H9 (cell line): Measurements from ENCODE around the gene NAGK. TPM values are rescaled to one million over a fixed set of nuclear protein-coding genes. Genes with fewer than 3 reads are reported as not detected.

ENCODE experiments used
- DNase-seq: peaks from one replicate; pipeline ENCODE4 v3.0.0-alpha.2; 2017
- H2AFZ ChIP-seq: one replicate; pipeline ENCODE4 v1.6.1; 2013; ENCODE audit warnings: mild to moderate bottlenecking, low read length, control low read depth, moderate library complexity
- H2AK5ac ChIP-seq: 2 replicates; pipeline ENCODE4 v1.6.1; 2013; ENCODE audit warnings: low read length, control low read depth, mixed read lengths; ENCODE audit not compliant: insufficient read length
- H2BK120ac ChIP-seq: one replicate; pipeline ENCODE4 v1.6.1; 2013; ENCODE audit warnings: low read depth, mild to moderate bottlenecking, low read length, control low read depth, inconsistent platforms; ENCODE audit not compliant: poor library complexity, severe bottlenecking
- H2BK12ac ChIP-seq: 2 replicates; pipeline ENCODE4 v1.6.1; 2013; ENCODE audit warnings: low read length, control low read depth, mixed read lengths, low read depth; ENCODE audit not compliant: insufficient read length
- H2BK15ac ChIP-seq: 2 replicates; pipeline ENCODE4 v1.6.1; 2013; ENCODE audit warnings: low read depth, low read length, control low read depth
- H2BK20ac ChIP-seq: one replicate; pipeline ENCODE4 v1.6.1; 2013; ENCODE audit warnings: low read depth, mild to moderate bottlenecking, low read length, control low read depth, inconsistent platforms; ENCODE audit not compliant: poor library complexity, severe bottlenecking
- H2BK5ac ChIP-seq: 2 replicates; pipeline ENCODE4 v1.6.1; 2013; ENCODE audit warnings: low read length, control low read depth, mixed read lengths; ENCODE audit not compliant: insufficient read length
- H3K14ac ChIP-seq: 2 replicates; pipeline ENCODE4 v1.6.1; 2013; ENCODE audit warnings: low read length, control low read depth; ENCODE audit not compliant: insufficient read depth
- H3K18ac ChIP-seq: 2 replicates; pipeline ENCODE4 v1.6.1; 2013; ENCODE audit warnings: low read depth, mild to moderate bottlenecking, mixed read lengths, low read length, control low read depth; ENCODE audit not compliant: insufficient read length
- H3K23ac ChIP-seq: 2 replicates; pipeline ENCODE4 v1.6.1; 2013; ENCODE audit warnings: low read length, control low read depth, mixed read lengths, low read depth; ENCODE audit not compliant: insufficient read length
- H3K23me2 ChIP-seq: 2 replicates; pipeline ENCODE4 v1.6.1; 2013; ENCODE audit warnings: low read depth, mild to moderate bottlenecking, mixed read lengths, low read length, control low read depth; ENCODE audit not compliant: insufficient read length, poor library complexity, severe bottlenecking
- H3K27ac ChIP-seq: 2 replicates; pipeline ENCODE4 v1.5.1; 2013; ENCODE audit warnings: low read length, control low read depth, mixed read lengths, low read depth; ENCODE audit not compliant: insufficient read length
- H3K27me3 ChIP-seq: 2 replicates; pipeline ENCODE4 v1.6.1; 2013; ENCODE audit warnings: low read length, control low read depth, inconsistent platforms; ENCODE audit not compliant: insufficient read depth
- H3K4ac ChIP-seq: 2 replicates; pipeline ENCODE4 v1.6.1; 2013; ENCODE audit warnings: low read depth, mild to moderate bottlenecking, control low read depth, inconsistent platforms, low read length, moderate library complexity
- H3K4me1 ChIP-seq: 2 replicates; pipeline ENCODE4 v1.6.1; 2013; ENCODE audit warnings: low read length, control low read depth, inconsistent platforms; ENCODE audit not compliant: insufficient read depth
- H3K4me2 ChIP-seq: 2 replicates; pipeline ENCODE4 v1.6.1; 2013; ENCODE audit warnings: low read length, control low read depth, mixed read lengths; ENCODE audit not compliant: insufficient read length, insufficient read depth
- H3K56ac ChIP-seq: 2 replicates; pipeline ENCODE4 v1.6.1; 2013; ENCODE audit warnings: low read depth, mild to moderate bottlenecking, mixed read lengths, low read length, control low read depth; ENCODE audit not compliant: insufficient read length
- H3K79me1 ChIP-seq: 2 replicates; pipeline ENCODE4 v1.6.1; 2013; ENCODE audit warnings: low read depth, mild to moderate bottlenecking, moderate library complexity, low read length, control low read depth, inconsistent platforms; ENCODE audit not compliant: insufficient read depth, poor library complexity, severe bottlenecking
- H3K79me2 ChIP-seq: 2 replicates; pipeline ENCODE4 v1.6.1; 2013; ENCODE audit warnings: low read length, control low read depth, inconsistent platforms; ENCODE audit not compliant: insufficient read depth
- H3K9ac ChIP-seq: 2 replicates; pipeline ENCODE4 v1.6.1; 2013; ENCODE audit warnings: low read length, control low read depth, mixed read lengths; ENCODE audit not compliant: insufficient read length; ENCODE audit errors: extremely low read depth
- H3K9me3 ChIP-seq: one replicate; pipeline ENCODE4 v1.6.1; 2013; ENCODE audit warnings: low read depth, low read length, inconsistent platforms; ENCODE audit not compliant: control insufficient read depth
- H3T11ph ChIP-seq: one replicate; pipeline ENCODE4 v1.6.1; 2013; ENCODE audit warnings: mild to moderate bottlenecking, low read length, control low read depth, inconsistent platforms
- H4K20me1 ChIP-seq: one replicate; pipeline ENCODE4 v1.6.1; 2013; ENCODE audit not compliant: control insufficient read depth, insufficient read length, insufficient read depth
- H4K5ac ChIP-seq: 2 replicates; pipeline ENCODE4 v1.6.1; 2013; ENCODE audit warnings: low read depth, mild to moderate bottlenecking, mixed read lengths, low read length, control low read depth; ENCODE audit not compliant: insufficient read length
- H4K8ac ChIP-seq: replicated peaks from 2 replicates; pipeline ENCODE4 v1.6.1; 2013; ENCODE audit warnings: low read length, control low read depth, mixed read lengths, low read depth; ENCODE audit not compliant: insufficient read length
- H4K91ac ChIP-seq: 2 replicates; pipeline ENCODE4 v1.6.1; 2013; ENCODE audit warnings: low read depth, mild to moderate bottlenecking, moderate library complexity, mixed read lengths, low read length, control low read depth; ENCODE audit not compliant: insufficient read length
- H3K27ac Mint-ChIP-seq, 3 experiments: 2 replicates in 2 of 3; 3 replicates in 1 of 3; pipeline ENCODE4 v1.8.0; 2020 to 2021; ENCODE audit warnings: mixed read lengths in 3 of 3, mild to moderate bottlenecking in 1 of 3, moderate library complexity in 1 of 3
- H3K27me3 Mint-ChIP-seq: 2 replicates; pipeline ENCODE4 v1.8.0; 2021; ENCODE audit warnings: low read depth, mild to moderate bottlenecking, moderate library complexity, mixed read lengths
- H3K36me3 Mint-ChIP-seq, 3 experiments: 2 replicates in 2 of 3; 3 replicates in 1 of 3; pipeline ENCODE4 v1.8.0; 2020 to 2021; ENCODE audit warnings: low read depth in 3 of 3, mixed read lengths in 3 of 3; ENCODE audit not compliant: insufficient read depth in 1 of 3
- H3K4me1 Mint-ChIP-seq, 2 experiments: 2 replicates each; pipeline ENCODE4 v1.8.0; 2020; ENCODE audit warnings: mixed read lengths in 2 of 2
- H3K4me3 Mint-ChIP-seq, 2 experiments: 2 replicates in 1 of 2; 3 replicates in 1 of 2; pipeline ENCODE4 v1.8.0; 2020 to 2021; ENCODE audit warnings: mild to moderate bottlenecking in 2 of 2, mixed read lengths in 2 of 2, moderate library complexity in 1 of 2
- H3K9me3 Mint-ChIP-seq, 2 experiments: 2 replicates in 1 of 2; 3 replicates in 1 of 2; pipeline ENCODE4 v1.8.0; 2020; ENCODE audit warnings: mild to moderate bottlenecking in 2 of 2, mixed read lengths in 2 of 2, moderate library complexity in 1 of 2
- CTCF ChIP-seq: fragments of 200-600 bp; sonication (generic); conservative IDR thresholded peaks from 3 replicates; pipeline ENCODE4 v1.8.0; 2021; ENCODE audit warnings: antibody characterized with exemption, mild to moderate bottlenecking
- WGBS: extraction: QIAGEN DNeasy Blood & Tissue Kit; methylation state at CpG from one replicate; pipeline ENCODE4 v1.1.7; 2013; ENCODE audit warnings: missing lambda C conversion rate, low lambda C conversion rate, mixed read lengths; ENCODE audit not compliant: insufficient read length; ENCODE audit errors: extremely low coverage; 5-methylcytosine and 5-hydroxymethylcytosine counted together
- total RNA-seq: library from RNA; stranded (reverse); gene quantifications from 2 replicates; pipeline ENCODE4 v1.2.1, GENCODE V29; 2021

NAGK gene
- total RNA-seq, 1 experiment from 2014 or later = 74.4 TPM

DNA sequence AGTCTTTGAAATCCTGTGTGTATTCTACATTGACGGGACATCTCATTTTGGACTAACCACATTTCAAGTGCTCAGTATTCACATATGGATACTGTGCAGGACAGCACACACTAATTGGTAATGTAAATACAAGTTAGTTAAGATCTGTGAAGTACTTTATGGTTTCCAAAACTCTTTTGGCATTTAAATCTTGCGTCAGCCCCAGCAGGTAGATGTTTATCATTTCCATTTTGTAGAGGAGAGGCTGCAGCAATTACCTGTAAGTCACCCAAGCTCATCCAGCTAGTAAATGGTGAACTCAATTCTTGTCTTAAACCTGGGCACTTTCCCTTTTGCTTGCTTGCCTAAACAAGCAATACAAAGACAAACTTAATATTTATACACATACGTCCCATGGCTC lies 1.6 kb upstream of the NAGK start:
- Histone ChIP-seq H3K27ac (no peak overlapping the region), H3K79me1 (no peaks in the 10 kb centered on the region), H2BK20ac (no peak overlapping the region), H3K23ac (no peak overlapping the region), H3K9me3 (no peaks in the 10 kb centered on the region), H2BK120ac (no peak overlapping the region), H3K4ac (no peak overlapping the region), H4K20me1 (no peaks in the 10 kb centered on the region), H3K4me1 (peaks cover 5% of the 10 kb centered on the region; the same call in 1 of the 2 replicates), H3K14ac (no peak overlapping the region), H3K23me2 (peaks cover 18% of the 10 kb centered on the region), H4K5ac (no peak overlapping the region), H3K56ac (no peak overlapping the region), H2BK5ac (no peak overlapping the region), H2AK5ac (no peak overlapping the region), H3K79me2 (0 out of 2 replicates have a peak, but pooled peaks cover 2% of the 10 kb centered on the region), H2BK12ac (no peak overlapping the region), H2AFZ (no peak overlapping the region), H4K91ac (no peak overlapping the region), H3T11ph (no peak overlapping the region), H4K8ac (no peak overlapping the region), H3K9ac (no peak overlapping the region), H2BK15ac (no peak overlapping the region), H3K4me2 (no peak overlapping the region), H3K27me3 (no peaks in the 10 kb centered on the region), H3K18ac (no peak overlapping the region)
- Mint-ChIP-seq H3K9me3 (no peaks in the 10 kb centered on the region), H3K27ac (no peak overlapping the region), H3K36me3 (peaks cover 0 to 16% (median 5%) of the 10 kb centered on the region in 3 experiments; a peak in 5 of 7 replicates), H3K4me3 (peak overlapping the region in 1 of 2 experiments; percentile 30; a peak in 2 of 5 replicates), H3K27me3 (peaks cover 5% of the 10 kb centered on the region), H3K4me1 (peaks cover 18 to 23% of the 10 kb centered on the region in 2 experiments)
- DNase-seq = no peak
- WGBS = no CpG with 5 or more reads among the region's 3 CpGs
- no peak for TF ChIP-seq CTCF
